NCI-H510A (cell line): Measurements from ENCODE around the gene LETM1.

Experiments used
- DNase-seq: peaks from one replicate; lab custom pipeline; 2025; lab: John Stamatoyannopoulos, UW

Gene LETM1

DNA sequence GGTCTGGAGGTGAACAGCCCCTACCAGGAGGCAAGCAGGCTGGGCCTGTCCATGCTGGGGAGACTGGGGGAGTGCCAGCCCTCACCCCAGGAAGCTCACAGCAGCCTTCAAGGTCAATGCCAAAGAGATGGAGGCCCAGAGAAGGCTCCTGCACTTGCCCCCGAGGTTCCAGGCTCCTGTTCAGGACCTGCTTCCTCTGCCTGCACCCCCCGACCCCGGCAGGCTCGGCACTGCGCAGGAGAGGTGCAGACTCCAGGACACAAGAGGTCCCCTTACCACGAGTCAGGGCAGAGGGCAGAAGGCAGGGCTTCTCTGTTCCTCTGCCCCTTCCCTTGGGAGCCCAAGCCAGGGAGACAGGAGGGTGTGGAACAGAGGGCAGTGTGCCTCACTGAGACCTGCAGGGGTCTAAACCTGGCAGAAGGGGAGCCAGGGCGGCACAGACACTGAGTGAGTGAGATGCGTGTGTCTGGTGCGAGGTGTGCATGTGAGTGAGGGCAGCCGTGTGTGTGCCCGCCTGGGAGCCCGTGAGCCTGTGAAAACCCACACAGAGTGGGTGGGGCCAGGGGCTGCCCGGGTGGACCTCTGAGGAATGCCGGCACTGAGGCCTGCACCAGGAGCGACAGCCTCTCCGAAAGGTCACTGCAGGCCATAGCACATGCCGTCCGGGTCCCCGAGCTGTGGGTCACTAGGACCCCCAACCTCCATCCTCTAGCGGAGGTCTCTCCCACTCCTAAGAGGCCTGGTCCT lies 93.5 kb downstream of the LETM1 start:
- DNase-seq = no peak
